ENCODE results near the gene ATP2C1. TPM values are rescaled to one million over a fixed set of nuclear protein-coding genes. Genes with fewer than 3 reads are reported as not detected.
A peak's percentile ranks its signal among the peaks of the same experiment; 100 is the strongest.
"Not testable (repeated sequence)": the region's sequence is repeated elsewhere in the genome, so short reads cannot be mapped to it uniquely, and the experiment has no call there.

The ATP2C1 gene
- total and polyA plus RNA-seq, 10 donors, result 11.9 to 59.7 (median 46.3) TPM

GRCh38 chr3:130963878-130964277 lies 70.0 kb downstream of the ATP2C1 start:
- TF ChIP-seq POLR2AphosphoS5 (IDR thresholded peaks at IDR 0.05), result no peak
- Histone ChIP-seq H3K9me3 (no peaks in the 10 kb centered on the region), H3K4me3 (no peak overlapping the region), H3K27ac (peak overlapping the region in 2 of 8 donors; percentile 20 to 26), H3K4me1 (no peaks in the 10 kb centered on the region), H3K36me3 (peaks cover 0 to 97% (median 40%) of the 10 kb centered on the region in 6 donors), H3K27me3 (replicated peaks in 1 of 7) (no peaks in the 10 kb centered on the region)
- DNase-seq, result no peak
- intact Hi-C loops (cut with DNase I; ENCODE audit: low total_unique reads), result no loop called here
- WGBS, 5 donors, result 64 to 90% (median 83%) methylated on average over 3 of the region's 3 CpGs

- Histone ChIP-seq H3K9me3 (peaks cover 0 to 5% (median 0%) of the 10 kb centered on the region in 8 donors), H3K27ac (no peak overlapping the region), H3K36me3 (peaks cover 0 to 97% (median 36%) of the 10 kb centered on the region in 6 donors), H3K4me1 (no peaks in the 10 kb centered on the region), H3K4me3 (no peak overlapping the region), H3K27me3 (replicated peaks in 1 of 7) (no peaks in the 10 kb centered on the region)
- intact Hi-C loops (cut with DNase I; ENCODE audit: low total_unique reads), result no loop called here
- no peak for DNase-seq
- WGBS, 5 donors, result 93 to 99% (median 98%) methylated on average over 2 of the region's 2 CpGs
- no peak for TF ChIP-seq POLR2A (IDR thresholded peaks at IDR 0.05)
- no peak for TF ChIP-seq CTCF (IDR thresholded peaks at IDR 0.05 in 8 of 11, conservative IDR thresholded peaks at IDR 0.05 in 3 of 11)
Measured at GRCh38 chr3:130967281-130967680, 73.4 kb downstream of the ATP2C1 start.

- Histone ChIP-seq H3K9me3 (peaks cover 0 to 5% (median 0%) of the 10 kb centered on the region in 8 donors), H3K27me3 (replicated peaks in 1 of 7) (no peaks in the 10 kb centered on the region), H3K36me3 (peaks cover 0 to 98% (median 37%) of the 10 kb centered on the region in 6 donors), H3K4me1 (no peaks in the 10 kb centered on the region), H3K4me3 (no peak overlapping the region), H3K27ac (no peak overlapping the region)
- WGBS, 5 donors, result 76 to 98% (median 91%) methylated on average over 3 of the region's 3 CpGs
- TF ChIP-seq POLR2A (IDR thresholded peaks at IDR 0.05) (no peak), POLR2AphosphoS5 (IDR thresholded peaks at IDR 0.05) (no peak)
- no peak for DNase-seq
- intact Hi-C loops (cut with DNase I; ENCODE audit: low total_unique reads), result no loop called here
Measured at GRCh38 chr3:130968221-130968620, 74.3 kb downstream of the ATP2C1 start.

- Histone ChIP-seq H3K27ac (no peak overlapping the region), H3K4me1 (no peaks in the 10 kb centered on the region), H3K27me3 (replicated peaks in 1 of 7) (no peaks in the 10 kb centered on the region), H3K9me3 (peaks cover 0 to 5% (median 0%) of the 10 kb centered on the region in 8 donors), H3K4me3 (no peak overlapping the region), H3K36me3 (peaks cover 0 to 97% (median 40%) of the 10 kb centered on the region in 6 donors)
- DNase-seq, result no peak
- TF ChIP-seq POLR2AphosphoS5 (IDR thresholded peaks at IDR 0.05) (no peak), POLR2A (IDR thresholded peaks at IDR 0.05) (no peak), CTCF (IDR thresholded peaks at IDR 0.05 in 8 of 11, conservative IDR thresholded peaks at IDR 0.05 in 3 of 11) (no peak)
- intact Hi-C loops (cut with DNase I; ENCODE audit: low total_unique reads), result no loop called here
- WGBS, 5 donors, result 95 to 97% (median 96%) methylated on average over 2 of the region's 2 CpGs
Measured at GRCh38 chr3:130969621-130970020, 75.7 kb downstream of the ATP2C1 start.

GRCh38 chr3:130971208-130971607 lies 77.3 kb downstream of the ATP2C1 start:
- intact Hi-C loops (cut with DNase I; ENCODE audit: low total_unique reads), result no loop called here
- no peak overlapping the region for H3K4me3 ChIP-seq
- peaks cover 0 to 5% (median 0%) of the 10 kb centered on the region in 8 donors for H3K9me3 ChIP-seq
- no peak overlapping the region for H3K27ac ChIP-seq
- no peak for DNase-seq
- no peaks in the 10 kb centered on the region for H3K4me1 ChIP-seq
- no peaks in the 10 kb centered on the region for H3K27me3 ChIP-seq (replicated peaks in 1 of 7)
- H3K36me3 ChIP-seq, result peaks cover 0 to 97% (median 35%) of the 10 kb centered on the region in 6 donors
- no peak for TF ChIP-seq POLR2AphosphoS5 (IDR thresholded peaks at IDR 0.05)
- no peak for TF ChIP-seq CTCF (IDR thresholded peaks at IDR 0.05 in 8 of 11, conservative IDR thresholded peaks at IDR 0.05 in 3 of 11)
- TF ChIP-seq POLR2A (IDR thresholded peaks at IDR 0.05), result no peak

- H3K27ac ChIP-seq; H3K4me3 ChIP-seq; H3K27me3 ChIP-seq (replicated peaks in 1 of 7); intact Hi-C loops (cut with DNase I; ENCODE audit: low total_unique reads); H3K9me3 ChIP-seq; DNase-seq; H3K4me1 ChIP-seq: not testable (repeated sequence)
- 98 to 100% (median 100%) methylated on average over 2 of the region's 2 CpGs for WGBS, 5 donors
- peaks cover 0 to 97% (median 30%) of the 10 kb centered on the region in 6 donors for H3K36me3 ChIP-seq
Measured at GRCh38 chr3:130972592-130972991, 78.7 kb downstream of the ATP2C1 start.
